HCT116 (cell line): ENCODE results near the gene SCFD2. TPM values are rescaled to one million over a fixed set of nuclear protein-coding genes. Genes with fewer than 3 reads are reported as not detected.

ENCODE experiments used
- ATAC-seq: fragments of 200-7000 bp; cut with Tn5 transposase; 2 replicates; pipeline ENCODE4 v1.9.1; 2020; ENCODE audit warnings: mild to moderate bottlenecking, moderate library complexity
- BruUV-seq: library from RNA; stranded (reverse); fragments of 400-500 nt; replicated peaks from 2 replicates; lab custom pipeline; 2021; lab: Mats Ljungman, UMichigan
- CTCF ChIA-PET: fragments of 300-600 bp; sonication (Branson Sonifier 250); formaldehyde crosslinking; loops from one replicate; lab custom pipeline; 2021; ENCODE audit warnings: antibody characterized with exemption; lab: Charles Lee
- POLR2A ChIA-PET: fragments of 300-600, 350-600 bp; sonication (Branson Sonifier 250); formaldehyde crosslinking; loops from one replicate; lab custom pipeline; 2021; ENCODE audit warnings: antibody characterized with exemption; lab: Charles Lee
- RAD21 ChIA-PET, 2 experiments: fragments of 300-600 bp; sonication (Branson Sonifier 250); formaldehyde crosslinking; loops; one replicate each; lab custom pipeline; 2023; ENCODE audit warnings: low total read pairs in 2 of 2; ENCODE audit not compliant: uncharacterized antibody in 2 of 2, unreplicated experiment in 2 of 2, low non-redundant PET in 1 of 2; lab: Charles Lee
- DNase-seq: peaks from one replicate; pipeline ENCODE4 v3.0.0-alpha.2; 2010; ENCODE audit warnings: low read depth, low spot score
- H2AFZ ChIP-seq: fragments of 200-600 bp; shearing (Covaris generic), sonication (generic); 2 replicates; pipeline ENCODE4 v1.6.1; 2017; ENCODE audit warnings: low read depth, mixed run types, mixed read lengths, antibody characterized with exemption, low read length; ENCODE audit not compliant: poor library complexity, severe bottlenecking
- H3K27ac ChIP-seq: 2 replicates; pipeline ENCODE4 v1.5.1; 2012; ENCODE audit warnings: low read depth, low read length
- H3K27me3 ChIP-seq: fragments of 200-600 bp; sonication (generic); 2 replicates; pipeline ENCODE4 v1.6.1; 2016; ENCODE audit warnings: mixed run types, low read length, mixed read lengths; ENCODE audit not compliant: insufficient read depth
- H3K36me3 ChIP-seq, 2 experiments: fragments of 200-500 bp in 1 of 2; fragments of 200-600 bp in 1 of 2; sonication (Bioruptor generic) in 1 of 2; sonication (generic) in 1 of 2; 2 replicates each; pipeline versions ENCODE4 v1.5.1 to v1.6.1; 2014 to 2016; ENCODE audit warnings: low read length in 2 of 2, inconsistent platforms in 1 of 2, mixed read lengths in 1 of 2, mixed run types in 1 of 2; ENCODE audit not compliant: insufficient read depth in 2 of 2, control insufficient read depth in 1 of 2
- H3K4me1 ChIP-seq, 2 experiments: fragments of 200-600 bp in 1 of 2; sonication (generic) in 1 of 2; 2 replicates each; pipeline versions ENCODE4 v1.5.1 to v1.6.1; 2012 to 2017; ENCODE audit warnings: low read length in 2 of 2, inconsistent platforms in 1 of 2, mild to moderate bottlenecking in 1 of 2, mixed read lengths in 1 of 2, mixed run types in 1 of 2, moderate library complexity in 1 of 2; ENCODE audit not compliant: insufficient read depth in 2 of 2, control insufficient read depth in 1 of 2
- H3K4me2 ChIP-seq: fragments of 200-600 bp; sonication (generic); 2 replicates; pipeline ENCODE4 v1.6.1; 2017; ENCODE audit warnings: mixed run types, low read length, mixed read lengths
- H3K4me3 ChIP-seq, 2 experiments: fragments of 200-600 bp in 1 of 2; sonication (generic) in 1 of 2; replicated peaks in 1 of 2; 2 replicates each; pipeline ENCODE4 v1.5.1; 2011 to 2016; ENCODE audit warnings: low read length in 2 of 2, control low read depth in 1 of 2, low read depth in 1 of 2, mild to moderate bottlenecking in 1 of 2, mixed read lengths in 1 of 2, mixed run types in 1 of 2
- H3K79me2 ChIP-seq: fragments of 200-600 bp; sonication (generic); 2 replicates; pipeline ENCODE4 v1.6.1; 2017; ENCODE audit warnings: mild to moderate bottlenecking, mixed run types, low read length, moderate library complexity, mixed read lengths; ENCODE audit not compliant: insufficient read depth
- H3K9ac ChIP-seq: fragments of 200-600 bp; sonication (generic); 2 replicates; pipeline ENCODE4 v1.6.1; 2016; ENCODE audit warnings: low read length, mixed read lengths
- H3K9me2 ChIP-seq: fragments of 200-600 bp; sonication (generic), shearing (Covaris generic); 2 replicates; pipeline ENCODE4 v1.6.1; 2017; ENCODE audit warnings: mixed run types, mild to moderate bottlenecking, moderate library complexity; ENCODE audit not compliant: insufficient read depth
- H3K9me3 ChIP-seq, 2 experiments: fragments of 200-500 bp in 1 of 2; fragments of 200-600 bp in 1 of 2; sonication (Bioruptor generic) in 1 of 2; sonication (generic) in 1 of 2; 2 replicates each; pipeline ENCODE4 v1.6.1; 2014 to 2017; ENCODE audit warnings: low read length in 2 of 2, mixed read lengths in 2 of 2, inconsistent platforms in 1 of 2, low read depth in 1 of 2, mild to moderate bottlenecking in 1 of 2, mixed run types in 1 of 2, moderate library complexity in 1 of 2; ENCODE audit not compliant: control insufficient read depth in 1 of 2, insufficient read depth in 1 of 2
- H4K20me1 ChIP-seq: fragments of 200-600 bp; sonication (generic), shearing (Covaris generic); 2 replicates; pipeline ENCODE4 v1.6.1; 2017; ENCODE audit warnings: mixed run types, mild to moderate bottlenecking, moderate library complexity; ENCODE audit not compliant: insufficient read depth
- CBX3 ChIP-seq: IDR thresholded peaks from 2 replicates; pipeline ENCODE4 v1.6.1; 2012; ENCODE audit warnings: low read depth
- CEBPB ChIP-seq: IDR thresholded peaks from 2 replicates; pipeline ENCODE4 v1.6.1; 2012; ENCODE audit warnings: low read depth
- CTCF ChIP-seq, 3 experiments: fragments of 200-600 bp in 1 of 3; sonication (generic) in 1 of 3; IDR thresholded peaks in 2 of 3; conservative IDR thresholded peaks in 1 of 3; 2 replicates each; pipeline ENCODE4 v1.5.1; 2012 to 2017; ENCODE audit warnings: low read depth in 2 of 3, low read length in 2 of 3, antibody characterized with exemption in 1 of 3, borderline replicate concordance in 1 of 3, control low read depth in 1 of 3, mild to moderate bottlenecking in 1 of 3, mixed read lengths in 1 of 3, mixed run types in 1 of 3, moderate library complexity in 1 of 3; ENCODE audit not compliant: insufficient read depth in 1 of 3
- ELF1 ChIP-seq: IDR thresholded peaks from 2 replicates; pipeline ENCODE4 v1.6.1; 2012; ENCODE audit warnings: low read depth, borderline replicate concordance
- EZH2 ChIP-seq: fragments of 200-600 bp; sonication (generic); IDR thresholded peaks from 2 replicates; pipeline ENCODE4 v1.6.1; 2017; ENCODE audit warnings: antibody characterized with exemption, mixed run types
- EZH2phosphoT487 ChIP-seq: fragments of 200-600 bp; IDR thresholded peaks from 2 replicates; pipeline ENCODE4 v1.6.1; 2018; ENCODE audit warnings: antibody characterized with exemption, borderline replicate concordance
- POLR2AphosphoS5 ChIP-seq: IDR thresholded peaks from 2 replicates; pipeline ENCODE4 v1.6.1; 2011; ENCODE audit warnings: mild to moderate bottlenecking, low read depth, low read length, moderate library complexity
- REST ChIP-seq: IDR thresholded peaks from 2 replicates; pipeline ENCODE4 v1.6.1; 2012; ENCODE audit warnings: low read depth
- SP1 ChIP-seq: IDR thresholded peaks from 2 replicates; pipeline ENCODE4 v1.6.1; 2012; ENCODE audit warnings: low read depth
- ZBTB33 ChIP-seq: IDR thresholded peaks from 2 replicates; pipeline ENCODE4 v1.6.1; 2011; ENCODE audit warnings: mild to moderate bottlenecking, low read length, moderate library complexity; ENCODE audit not compliant: insufficient replicate concordance; ENCODE audit errors: extremely low read depth
- intact Hi-C: fragments of 100-400 bp; cut with micrococcal nuclease; formaldehyde crosslinking; loops from 2 replicates; pipeline ENCODE4 v1.10.0; 2022
- total RNA-seq: library from RNA; stranded (reverse); gene quantifications from one replicate; pipeline ENCODE4 v1.2.1, GENCODE V29; 2021; ENCODE audit not compliant: unreplicated experiment

SCFD2 gene
- total RNA-seq, 1 experiment from 2014 or later, result 13.6 TPM

- intact Hi-C loops, result no loop called here
- no peak overlapping the region for H3K9ac ChIP-seq
- CTCF ChIA-PET, result no interaction called here
- DNase-seq (no peak), ATAC-seq (no peak)
- no peak overlapping the region for H3K27ac ChIP-seq
- no peaks in the 10 kb centered on the region for H3K36me3 ChIP-seq
- no peaks in the 10 kb centered on the region for H3K79me2 ChIP-seq
- no peaks in the 10 kb centered on the region for H4K20me1 ChIP-seq
- no peak overlapping the region for H3K4me3 ChIP-seq
- no peak overlapping the region for H2AFZ ChIP-seq
- no peak for TF ChIP-seq SP1
- TF ChIP-seq EZH2phosphoT487, result no peak
- no peak for TF ChIP-seq ELF1
- TF ChIP-seq ZBTB33, result no peak
- TF ChIP-seq CTCF (IDR thresholded peaks at IDR 0.05 in 2 of 3, conservative IDR thresholded peaks at IDR 0.05 in 1 of 3; ENCODE audit: borderline replicate concordance in 1 of 3, insufficient read depth in 1 of 3, low read depth in 2 of 3, low read length in 2 of 3), result no peak
- TF ChIP-seq REST, result no peak
- no peak for TF ChIP-seq POLR2AphosphoS5
- no peak for TF ChIP-seq EZH2
- no peak for TF ChIP-seq CBX3
- TF ChIP-seq CEBPB, result no peak
- RAD21 ChIA-PET, result no interaction called here
- H3K4me1 ChIP-seq, result peaks cover 0 to 5% of the 10 kb centered on the region in 2 experiments; a peak in 1 of 4 replicates
- no peaks in the 10 kb centered on the region for H3K9me2 ChIP-seq
- no peaks in the 10 kb centered on the region for H3K27me3 ChIP-seq
- no TSS peak for BruUV-seq
- H3K9me3 ChIP-seq, result no peaks in the 10 kb centered on the region
- no peak overlapping the region for H3K4me2 ChIP-seq
- POLR2A ChIA-PET, result no interaction called here
Measured at GRCh38 chr4:53105313-53105712, 260.5 kb downstream of the SCFD2 start.
